Suprapubic skin (tissue), 4 donors: ENCODE measurements around the gene GMPPA. TPM values are rescaled to one million over a fixed set of nuclear protein-coding genes. Genes with fewer than 3 reads are reported as not detected.

Source experiments
- DNase-seq, 2 donors: peaks; one replicate each; pipeline ENCODE4 v3.0.0-alpha.2; 2019; ENCODE audit warnings: low spot score in 2 of 2
- H3K27ac ChIP-seq: fragments of 200-600 bp; sonication (generic); one replicate; pipeline ENCODE4 v1.5.1; 2019
- H3K27me3 ChIP-seq: fragments of 200-600 bp; sonication (generic); one replicate; pipeline ENCODE4 v1.5.1; 2019
- H3K36me3 ChIP-seq: fragments of 200-600 bp; sonication (generic); one replicate; pipeline ENCODE4 v1.5.1; 2019
- H3K4me1 ChIP-seq: fragments of 200-600 bp; sonication (generic); one replicate; pipeline ENCODE4 v1.5.1; 2019
- H3K4me3 ChIP-seq: fragments of 200-600 bp; sonication (generic); one replicate; pipeline ENCODE4 v1.5.1; 2019; ENCODE audit warnings: mild to moderate bottlenecking
- H3K9me3 ChIP-seq: fragments of 200-600 bp; sonication (generic); one replicate; pipeline ENCODE4 v1.5.1; 2019
- CTCF ChIP-seq, 2 donors: fragments of 200-600 bp in 1 of 2; fragments of 450-650 bp in 1 of 2; sonication (generic) in 1 of 2; IDR thresholded peaks; one replicate each; pipeline ENCODE4 v1.5.1; 2016 to 2019; ENCODE audit warnings: antibody characterized with exemption in 2 of 2, mild to moderate bottlenecking in 1 of 2, moderate library complexity in 1 of 2
- EP300 ChIP-seq: sonication (generic); formaldehyde crosslinking; IDR thresholded peaks from one replicate; pipeline ENCODE4 v1.6.1; 2017; ENCODE audit warnings: antibody characterized with exemption
- POLR2A ChIP-seq, 2 donors: fragments of 450-650 bp; IDR thresholded peaks; one replicate each; pipeline ENCODE4 v1.6.1; 2017; ENCODE audit warnings: antibody characterized with exemption in 2 of 2, mild to moderate bottlenecking in 2 of 2, moderate library complexity in 2 of 2
- POLR2AphosphoS5 ChIP-seq, 3 donors: sonication (generic); formaldehyde crosslinking; IDR thresholded peaks; one replicate each; pipeline ENCODE4 v1.6.1; 2017; ENCODE audit warnings: antibody characterized with exemption in 3 of 3
- WGBS: methylation state at CpG from one replicate; pipeline ENCODE4 v1.1.5; 2018; 5-methylcytosine and 5-hydroxymethylcytosine counted together
- total RNA-seq, 4 donors: library from RNA; depleted of rRNA; stranded (reverse); fragments of >200 nt; gene quantifications; one replicate each; pipeline ENCODE4 v1.1.0, GENCODE V29; 2016

Gene GMPPA
- total RNA-seq, 4 donors from 2014 or later, result 18.3 to 31.3 (median 22.3) TPM

GRCh38 chr2:219509780-219510511 is 11.3 kb downstream of the GMPPA start:
- Histone ChIP-seq H3K27ac (no peak overlapping the region), H3K4me3 (peak overlapping the region; percentile 19), H3K27me3 (peaks cover 63% of the 10 kb centered on the region), H3K4me1 (peaks cover 32% of the 10 kb centered on the region), H3K9me3 (no peaks in the 10 kb centered on the region), H3K36me3 (peaks cover 26% of the 10 kb centered on the region)
- no peak for TF ChIP-seq EP300
- TF ChIP-seq CTCF (IDR thresholded peaks at IDR 0.05), result peak in 1 of 2 donors; percentile 72
- WGBS, result 3% methylated on average over 22 of the region's 26 CpGs
- no peak for DNase-seq

GRCh38 chr2:219510512-219511135 is 11.9 kb downstream of the GMPPA start:
- Histone ChIP-seq H3K4me3 (no peak overlapping the region), H3K27ac (no peak overlapping the region), H3K36me3 (peaks cover 20% of the 10 kb centered on the region), H3K27me3 (peaks cover 70% of the 10 kb centered on the region), H3K9me3 (no peaks in the 10 kb centered on the region), H3K4me1 (peaks cover 32% of the 10 kb centered on the region)
- TF ChIP-seq EP300 (no peak), POLR2A (IDR thresholded peaks at IDR 0.05) (no peak), CTCF (IDR thresholded peaks at IDR 0.05) (no peak), POLR2AphosphoS5 (IDR thresholded peaks at IDR 0.05) (no peak)
- no peak for DNase-seq
- WGBS, result 25% methylated on average over 20 of the region's 22 CpGs

- H3K9me3 ChIP-seq, result no peaks in the 10 kb centered on the region
- TF ChIP-seq POLR2A (IDR thresholded peaks at IDR 0.05) (no peak), CTCF (IDR thresholded peaks at IDR 0.05) (no peak), EP300 (no peak), POLR2AphosphoS5 (IDR thresholded peaks at IDR 0.05) (no peak)
- H3K27me3 ChIP-seq, result peaks cover 81% of the 10 kb centered on the region
- DNase-seq, result no peak
- peaks cover 32% of the 10 kb centered on the region for H3K4me1 ChIP-seq
- WGBS, result 29% methylated on average over 12 of the region's 15 CpGs
- H3K4me3 ChIP-seq, result no peak overlapping the region
- H3K27ac ChIP-seq, result no peak overlapping the region
- H3K36me3 ChIP-seq, result peaks cover 8% of the 10 kb centered on the region
Measured at GRCh38 chr2:219511547-219512325, 13.0 kb downstream of the GMPPA start.

DNA sequence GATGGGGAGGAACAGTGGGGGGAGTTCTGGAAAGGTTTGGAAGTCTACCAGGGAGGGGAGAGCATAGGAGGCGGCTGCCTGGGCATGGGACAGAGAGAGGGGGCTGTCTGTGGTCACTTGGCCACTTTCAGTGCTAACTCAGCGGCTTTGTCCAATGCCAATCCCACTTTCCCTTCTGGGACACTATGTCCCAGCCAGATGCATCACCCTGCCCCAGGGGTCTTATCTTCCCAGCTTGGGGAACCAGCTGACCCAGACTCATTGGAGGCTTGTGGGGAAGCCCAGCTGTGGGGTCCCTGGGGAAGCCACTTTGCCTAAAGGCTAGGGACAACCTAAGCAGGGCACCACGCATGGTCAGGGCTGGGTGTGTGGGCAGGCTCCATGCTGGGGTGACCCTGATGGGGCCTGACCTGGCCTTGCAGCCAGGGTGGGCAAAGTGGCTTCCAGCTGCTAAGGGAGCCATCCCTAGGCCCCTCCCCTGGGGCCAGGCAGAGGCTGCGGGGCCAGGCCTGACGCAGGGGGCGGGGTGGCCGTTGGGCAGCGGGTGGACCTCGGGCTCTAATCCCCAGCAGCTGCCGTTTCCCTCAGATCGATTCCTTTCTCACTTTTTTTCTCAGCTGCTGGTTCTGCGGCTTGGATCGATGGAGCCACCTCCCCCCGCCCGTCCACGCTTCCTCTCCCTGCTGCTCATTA is 14.0 kb downstream of the GMPPA start:
- WGBS, result 21% methylated on average over 13 of the region's 16 CpGs
- no peak for TF ChIP-seq EP300
- no peak for TF ChIP-seq CTCF (IDR thresholded peaks at IDR 0.05)
- TF ChIP-seq POLR2AphosphoS5 (IDR thresholded peaks at IDR 0.05), result no peak
- no peak for TF ChIP-seq POLR2A (IDR thresholded peaks at IDR 0.05)
- peaks cover 90% of the 10 kb centered on the region for H3K27me3 ChIP-seq

More for the DNA sequence above, 14.0 kb downstream of the GMPPA start:
- Histone ChIP-seq H3K4me3 (no peak overlapping the region), H3K9me3 (no peaks in the 10 kb centered on the region), H3K36me3 (no peaks in the 10 kb centered on the region), H3K27ac (no peak overlapping the region), H3K4me1 (peaks cover 32% of the 10 kb centered on the region)
- no peak for DNase-seq
